ENCODE measurements around the gene PINK1.
"Not testable (repeated sequence)": the region's sequence is repeated elsewhere in the genome, so short reads cannot be mapped to it uniquely, and the experiment has no call there.

Gene PINK1

GRCh38 chr1:20633190-20634064, at the start of gene PINK1:
TSS of gene PINK1 (plus strand) at chr1:20633458. CDS start at chr1:20633549, 91 bp downstream.
- peak; percentile 82 for DNase-seq

- DNase-seq: no peak
These were observed 48.4 kb upstream of the PINK1 start for GRCh38 chr1:20584890-20585289.

- DNase-seq: no peak
These were observed 46.2 kb upstream of the PINK1 start for GRCh38 chr1:20586953-20587660.

- no peak for DNase-seq
These were observed 45.6 kb upstream of the PINK1 start for GRCh38 chr1:20587661-20588053.

GRCh38 chr1:20588634-20589225, 44.5 kb upstream of the PINK1 start, which contains the start of gene CDA:
TSS of gene CDA (plus strand) at chr1:20589097. CDS start at chr1:20589130, 33 bp downstream.
- DNase-seq: peak; percentile 2

- no peak for DNase-seq
These were observed 43.7 kb upstream of the PINK1 start for GRCh38 chr1:20589331-20590278.

- no peak for DNase-seq
These were observed 42.9 kb upstream of the PINK1 start for GRCh38 chr1:20590306-20590777.

- no peak for DNase-seq
These were observed 39.5 kb upstream of the PINK1 start for GRCh38 chr1:20593756-20594155.

GRCh38 chr1:20594746-20595145, 38.5 kb upstream of the PINK1 start:
- no peak for DNase-seq

GRCh38 chr1:20596106-20596505, 37.2 kb upstream of the PINK1 start:
- DNase-seq: no peak

GRCh38 chr1:20597650-20598049, 35.6 kb upstream of the PINK1 start:
- no peak for DNase-seq

- DNase-seq: no peak
These were observed 33.1 kb upstream of the PINK1 start for GRCh38 chr1:20600156-20600555.

GRCh38 chr1:20601129-20601825, 32.0 kb upstream of the PINK1 start:
- no peak for DNase-seq

- no peak for DNase-seq
These were observed 30.3 kb upstream of the PINK1 start for GRCh38 chr1:20602851-20603450.

- DNase-seq: no peak
These were observed 29.5 kb upstream of the PINK1 start for GRCh38 chr1:20603504-20604464.

GRCh38 chr1:20604678-20605077, 28.6 kb upstream of the PINK1 start:
- DNase-seq: no peak

- DNase-seq: not testable (repeated sequence)
These were observed 26.3 kb upstream of the PINK1 start for GRCh38 chr1:20606801-20607570.

GRCh38 chr1:20609541-20609940, 23.7 kb upstream of the PINK1 start:
- no peak for DNase-seq

- DNase-seq: no peak
These were observed 22.3 kb upstream of the PINK1 start for GRCh38 chr1:20610970-20611369.

All from NCI-H1105 treated with DMSO at 0.1 percent for 48 hours (cell line).